Inferior parietal cortex (tissue), 1 donor: ENCODE results near the gene FAM78A.
"Not testable (repeated sequence)": the region's sequence is repeated elsewhere in the genome, so short reads cannot be mapped to it uniquely, and the experiment has no call there.

Source experiments
- DNase-seq: peaks from one replicate; pipeline ENCODE4 v3.0.0-alpha.2; 2016; ENCODE audit errors: extremely low spot score

The FAM78A gene

DNA sequence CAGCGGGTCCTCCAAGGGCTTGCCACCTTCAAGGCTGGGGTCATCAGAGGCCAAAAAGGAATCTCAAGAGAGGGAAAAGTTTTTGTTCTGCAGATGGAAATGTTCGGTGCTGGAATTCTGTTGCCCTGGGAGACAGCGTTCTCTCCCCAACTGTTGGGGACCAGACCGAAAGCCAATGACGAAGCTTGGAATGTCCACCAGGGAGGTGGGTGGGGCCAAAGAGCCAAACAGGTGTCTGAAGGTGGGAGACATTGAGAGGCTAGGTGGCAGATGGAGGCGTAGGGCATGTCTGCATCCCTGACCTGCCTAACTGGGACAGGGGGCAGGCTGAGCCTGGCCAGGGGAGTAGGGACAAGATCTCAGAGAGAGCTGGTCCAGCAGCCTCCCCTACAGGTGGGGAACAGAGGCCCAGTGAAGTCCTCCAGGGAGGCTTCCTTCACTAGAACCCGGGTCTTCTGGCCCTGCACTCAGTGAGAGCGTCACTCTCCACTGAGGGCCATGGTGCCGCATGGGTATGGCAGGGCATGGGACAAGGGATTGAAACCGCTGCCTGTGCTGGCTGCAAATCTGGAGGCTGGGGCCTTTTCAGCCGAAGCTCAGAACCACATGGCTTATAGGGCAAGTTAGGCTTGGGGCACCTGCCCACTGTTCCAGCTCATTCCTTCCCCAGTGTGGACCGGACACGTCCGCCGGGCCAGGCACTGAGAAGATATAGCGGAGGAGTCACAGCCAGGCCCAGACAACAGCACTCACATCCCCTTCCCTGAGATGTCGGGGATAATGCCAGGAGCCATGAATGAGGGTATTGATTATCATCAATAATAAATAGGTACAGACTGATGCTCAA lies 5.0 kb upstream of the FAM78A start:
- DNase-seq: no peak

DNA sequence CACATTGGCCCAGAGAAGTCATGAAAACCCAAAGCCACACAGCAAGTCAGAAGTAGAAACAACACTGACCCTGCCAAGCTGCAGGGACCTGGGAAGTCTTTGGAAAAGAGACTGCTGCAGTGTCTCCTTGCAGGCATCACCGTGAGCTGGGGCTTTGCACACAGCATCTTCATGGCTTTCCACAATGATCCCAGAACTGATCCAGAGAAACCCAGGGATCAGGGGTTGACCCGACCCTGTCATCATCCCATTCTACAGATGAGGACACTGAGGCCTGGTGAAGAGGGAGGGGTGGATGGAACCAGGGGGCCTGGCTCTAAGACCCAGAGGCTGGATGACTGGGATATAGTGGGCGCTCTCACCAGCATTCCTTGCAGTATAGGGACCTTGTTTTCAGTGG lies 4.3 kb upstream of the FAM78A start:
- DNase-seq: no peak

DNA sequence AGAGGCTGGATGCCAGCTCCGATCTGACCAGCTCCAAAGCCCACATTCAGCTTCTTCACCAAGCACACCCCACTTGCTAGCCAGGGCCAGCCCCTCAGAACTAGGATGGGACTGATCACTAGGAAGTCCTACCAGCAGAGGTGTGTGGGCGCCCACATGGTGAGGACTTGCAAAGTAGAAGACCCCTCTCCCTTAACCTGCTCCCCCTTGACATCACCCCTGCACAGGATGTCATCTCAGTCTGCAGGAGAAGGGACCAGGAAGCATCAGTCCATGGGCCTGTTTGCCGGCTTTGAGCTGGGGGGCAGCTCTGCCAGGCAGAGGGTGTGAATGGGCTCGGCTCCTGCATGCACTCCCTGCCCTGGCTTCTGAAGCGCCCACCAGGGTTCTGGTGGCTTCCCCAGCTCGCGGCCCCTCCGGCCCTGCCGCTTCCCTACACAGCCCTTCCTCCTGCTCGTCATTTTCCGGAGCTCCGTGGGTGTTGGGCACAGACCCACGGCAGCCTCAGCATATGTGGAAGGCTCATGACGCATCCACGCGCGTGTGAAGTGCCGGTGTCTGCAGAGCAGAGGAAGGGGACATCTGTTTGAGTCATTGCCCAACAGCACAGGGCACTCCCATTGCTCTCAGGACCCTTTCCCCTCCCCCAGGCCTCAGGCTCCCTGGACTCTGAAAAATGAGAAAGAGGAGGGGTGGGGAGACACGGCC lies 3.7 kb upstream of the FAM78A start:
- no peak for DNase-seq

DNA sequence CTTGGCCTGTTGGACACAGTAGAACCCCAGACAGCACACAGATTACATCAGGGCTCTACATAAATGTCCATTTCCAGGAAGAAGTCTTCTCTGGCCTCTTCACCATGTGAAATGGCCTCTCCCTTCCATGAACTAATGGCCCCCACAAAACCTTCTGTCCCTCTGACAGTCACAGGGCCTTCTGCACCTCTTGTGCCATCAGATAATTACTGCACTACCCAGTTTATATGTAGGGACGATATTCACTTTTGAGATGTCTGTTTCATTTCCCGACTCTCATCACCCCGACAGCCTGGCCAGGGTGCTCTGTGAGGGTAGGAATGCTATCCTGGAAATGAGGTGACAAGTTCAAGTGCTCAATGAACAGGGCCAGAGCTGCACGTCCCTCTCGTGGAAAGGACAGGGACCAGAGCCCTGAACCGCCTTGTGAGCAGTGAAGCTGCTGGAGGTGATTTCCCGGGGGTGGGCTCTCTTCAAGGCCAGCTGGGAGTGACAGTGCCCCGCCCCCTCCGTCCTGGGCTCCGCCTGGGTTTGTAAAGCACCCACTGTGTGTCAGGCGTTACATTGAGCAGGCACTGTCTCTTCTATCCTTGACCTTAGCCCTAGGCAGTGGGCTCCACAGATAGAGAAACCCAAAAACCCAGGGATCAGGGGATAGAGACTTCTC lies 3.0 kb upstream of the FAM78A start:
- DNase-seq: no peak

- no peak for DNase-seq
Observed at GRCh38 chr9:131278702-131279111, 2.4 kb upstream of the FAM78A start.

- peak; percentile 92 for DNase-seq
Observed at GRCh38 chr9:131277910-131278701, 1.8 kb upstream of the FAM78A start.

- no peak for DNase-seq
Observed at GRCh38 chr9:131277287-131277909, 1.1 kb upstream of the FAM78A start.

DNA sequence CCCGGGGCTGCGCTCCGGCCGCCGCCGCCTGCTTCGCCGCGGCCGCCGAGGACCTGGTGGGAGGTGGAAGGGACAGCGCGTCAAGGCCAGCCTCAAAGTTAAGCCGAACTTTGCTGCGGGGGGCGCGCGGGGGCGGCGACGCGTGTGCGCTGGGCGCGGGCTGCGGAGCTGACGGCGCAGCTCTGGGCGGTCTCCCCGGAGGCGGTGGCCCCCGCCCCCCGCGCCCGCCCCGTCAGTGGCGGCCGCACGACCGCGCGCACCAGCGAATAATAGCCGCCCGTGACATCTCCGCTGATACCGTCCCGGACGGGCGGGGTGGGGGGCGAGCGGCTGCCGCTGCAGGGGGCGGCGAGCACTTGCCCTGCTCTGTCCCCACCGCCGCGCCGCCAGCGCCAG lies 579 bp upstream of the FAM78A start:
- no peak for DNase-seq

DNA sequence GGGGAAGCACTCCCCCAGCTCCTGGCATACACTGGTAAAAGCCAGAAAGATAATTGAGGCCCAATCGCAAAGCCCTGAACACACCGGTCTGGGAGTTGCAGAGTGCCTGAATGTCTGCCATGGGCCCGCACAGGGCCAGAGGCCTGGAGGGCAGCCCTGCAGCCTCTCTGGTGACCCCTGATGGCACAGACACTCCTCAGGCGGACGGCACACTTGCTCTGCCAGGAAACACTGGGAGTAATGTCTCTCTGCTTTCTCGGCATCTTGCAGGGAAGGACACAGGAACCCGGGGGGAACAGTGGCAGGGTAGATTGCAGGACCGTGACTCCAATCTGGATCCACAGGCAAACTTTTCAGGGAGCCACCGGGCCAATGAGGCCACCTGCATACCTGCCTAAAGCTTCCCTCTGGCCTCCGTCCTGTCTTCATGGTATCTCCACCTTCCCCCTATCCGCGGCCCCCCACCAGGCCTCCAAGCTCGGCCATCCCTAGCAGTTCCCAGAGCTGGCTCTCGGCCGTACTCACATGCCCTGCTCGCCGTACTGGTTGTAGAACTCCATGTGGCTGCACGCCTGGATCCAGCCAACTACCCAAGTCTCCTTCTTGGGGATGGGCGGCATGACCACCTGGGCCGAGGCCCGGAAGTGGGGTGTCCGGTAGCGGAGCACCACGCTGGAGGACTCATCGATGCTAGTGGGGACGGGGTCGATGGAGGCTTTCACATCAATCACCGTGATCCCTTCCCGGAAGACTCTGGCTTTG lies 797 bp downstream of the FAM78A start:
- DNase-seq: no peak

GRCh38 chr9:131274674-131275331 lies 1.5 kb downstream of the FAM78A start:
- DNase-seq: no peak

GRCh38 chr9:131273856-131274673 lies 2.2 kb downstream of the FAM78A start:
- no peak for DNase-seq

- no peak for DNase-seq
Observed at GRCh38 chr9:131273146-131273855, 3.0 kb downstream of the FAM78A start.

- DNase-seq: no peak
Observed at GRCh38 chr9:131272212-131272611, 4.1 kb downstream of the FAM78A start.

- no peak for DNase-seq
Observed at GRCh38 chr9:131271506-131271931, 4.8 kb downstream of the FAM78A start.

DNA sequence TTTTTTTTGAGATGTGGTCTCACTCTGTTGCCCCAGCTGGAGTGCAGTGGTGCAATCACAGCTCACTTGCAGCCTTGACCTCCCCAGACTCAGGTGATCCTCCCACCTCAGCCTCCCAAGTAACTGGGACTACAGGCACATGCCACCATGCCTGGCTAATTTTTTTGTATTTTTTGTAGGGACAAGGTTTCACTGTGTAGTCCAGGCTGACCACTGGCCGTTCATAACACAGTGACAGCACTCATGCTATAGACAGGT lies 5.4 kb downstream of the FAM78A start:
- not testable (repeated sequence) for DNase-seq

DNA sequence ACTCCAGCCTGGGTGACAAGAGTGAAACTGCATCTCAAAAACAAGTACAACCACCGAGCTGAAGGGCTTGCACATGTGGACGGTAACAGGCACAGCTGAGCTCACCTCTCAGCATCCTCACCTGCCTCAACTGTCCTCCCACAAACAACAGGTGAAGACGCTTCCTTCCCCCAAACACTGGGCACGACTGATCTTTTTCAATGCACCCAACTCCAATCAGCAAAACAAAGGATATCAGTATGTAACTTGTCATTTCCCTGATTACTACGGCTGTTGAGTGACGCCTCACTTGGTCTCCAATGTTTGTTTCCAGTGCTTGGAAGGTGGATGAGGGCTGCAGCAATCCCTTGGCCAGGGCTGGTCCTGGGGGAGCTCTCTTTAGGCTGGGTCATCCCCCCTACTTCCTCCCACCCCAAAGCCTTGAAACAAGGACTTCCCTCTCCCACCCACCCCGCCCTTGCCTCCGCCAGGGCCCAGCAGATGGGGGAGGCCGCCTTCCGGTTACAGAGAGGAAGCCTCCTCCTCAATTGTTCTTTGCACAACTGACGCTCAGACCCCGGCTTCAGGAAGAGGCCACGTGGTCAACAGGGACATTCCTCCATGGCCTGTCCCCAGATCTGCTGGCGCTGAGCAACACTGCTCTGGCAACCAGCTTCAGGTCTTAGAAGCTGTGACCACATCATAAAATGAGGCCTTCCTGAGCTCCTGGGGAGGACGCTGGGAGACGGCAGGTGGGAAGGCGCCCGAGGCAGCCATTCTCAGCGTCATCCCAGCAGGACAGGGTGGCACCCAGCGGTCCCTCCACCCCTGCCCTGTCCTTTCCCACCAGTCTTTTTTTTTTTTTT lies 5.9 kb downstream of the FAM78A start:
- no peak for DNase-seq

DNA sequence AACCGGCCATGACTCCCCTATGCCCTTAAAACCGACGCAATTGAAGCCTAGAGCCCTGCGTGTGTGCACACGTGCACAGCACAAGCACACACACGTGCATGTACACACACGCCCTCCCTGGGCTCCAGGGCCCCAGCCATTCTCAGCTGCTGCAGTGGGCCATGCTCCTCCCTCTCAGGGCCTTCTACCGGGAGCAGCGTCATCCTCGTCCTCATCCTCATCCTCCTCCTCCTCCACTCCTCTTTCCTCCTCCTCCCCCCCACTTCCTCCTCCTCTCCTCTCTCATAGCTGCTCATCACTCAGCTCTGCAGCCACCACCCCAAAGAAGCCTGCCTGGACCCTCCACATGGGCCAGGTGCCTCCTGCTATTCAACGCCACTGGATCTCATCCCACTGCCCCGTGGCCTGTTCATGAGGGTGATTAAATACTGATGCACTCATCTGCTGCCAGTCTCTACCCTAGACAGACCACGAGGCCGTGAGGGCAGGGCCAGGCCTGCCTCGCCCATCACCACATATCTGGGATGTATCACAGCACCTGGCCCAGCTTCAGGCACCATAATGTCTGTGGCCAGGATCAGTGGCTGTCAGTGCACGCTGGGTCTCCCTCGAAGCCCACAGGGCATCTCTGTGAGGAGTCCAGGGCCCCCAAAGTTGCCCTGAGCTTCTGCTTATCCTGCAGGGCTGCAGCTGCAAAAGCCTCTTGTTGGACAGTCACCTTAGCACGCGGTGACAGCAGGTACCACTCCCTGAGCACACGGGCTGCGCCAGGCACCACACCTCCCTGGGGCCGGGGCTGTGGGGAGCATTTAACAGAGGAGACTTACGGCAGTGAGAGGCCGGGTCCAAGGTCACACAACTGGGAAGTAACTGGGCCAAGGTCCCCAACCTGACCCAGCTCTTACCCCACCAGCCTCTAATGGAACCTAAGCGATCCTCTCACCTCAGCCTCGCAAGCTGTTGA lies 9.8 kb downstream of the FAM78A start:
- DNase-seq: no peak
